HEK293 (cell line): ENCODE results near the gene ARL8B.

Experiments
- CTCF ChIA-PET: fragments of 350-600 bp; formaldehyde crosslinking; extraction: SDS; loops from one replicate; lab custom pipeline; 2021; ENCODE audit warnings: antibody characterized with exemption; lab: Yijun Ruan, JAX
- POLR2A ChIA-PET: fragments of 300-600 bp; formaldehyde crosslinking; extraction: SDS; loops from one replicate; lab custom pipeline; 2020; ENCODE audit warnings: antibody characterized with exemption, inconsistent platforms; lab: Yijun Ruan, JAX
- H3K27ac ChIP-seq: fragments of 200-500 bp; sonication (Bioruptor generic); 2 replicates; pipeline ENCODE4 v1.5.1; 2014; ENCODE audit warnings: low read depth, low read length, control low read depth, inconsistent platforms; ENCODE audit errors: extremely low read depth
- H3K36me3 ChIP-seq, 2 experiments: fragments of 200-500 bp in 1 of 2; sonication (Bioruptor generic) in 1 of 2; 1 replicate in 1 of 2; 2 replicates in 1 of 2; pipeline ENCODE4 v1.5.1; 2014 to 2017; ENCODE audit warnings: inconsistent platforms in 2 of 2, low read length in 2 of 2; ENCODE audit not compliant: control insufficient read depth in 2 of 2, insufficient read depth in 1 of 2
- H3K4me1 ChIP-seq: fragments of 200-500 bp; sonication (Bioruptor generic); 2 replicates; pipeline ENCODE4 v1.5.1; 2014; ENCODE audit warnings: mild to moderate bottlenecking, low read length, inconsistent platforms; ENCODE audit not compliant: control insufficient read depth, insufficient read depth
- H3K4me3 ChIP-seq: 2 replicates; pipeline ENCODE4 v1.5.1; 2011; ENCODE audit warnings: low read depth, mild to moderate bottlenecking, control low read depth, low read length, moderate library complexity
- H3K9me3 ChIP-seq: fragments of 200-500 bp; sonication (Bioruptor generic); 2 replicates; pipeline ENCODE4 v1.5.1; 2014; ENCODE audit warnings: low read depth, low read length, inconsistent platforms; ENCODE audit not compliant: control insufficient read depth, insufficient read depth
- MEIS1 ChIP-seq: sonication (generic); formaldehyde crosslinking; IDR thresholded peaks from 2 replicates; pipeline ENCODE4 v1.8.1; 2022; ENCODE audit warnings: missing genetic modification reagents, mild to moderate bottlenecking, borderline replicate concordance
- ZNF341 ChIP-seq: fragments of 450-650 bp; formaldehyde crosslinking; IDR thresholded peaks from 2 replicates; pipeline ENCODE4; 2016; ENCODE audit warnings: low read depth, missing biosample characterization, missing genetic modification characterization
- ZNF623 ChIP-seq: fragments of 450-650 bp; formaldehyde crosslinking; IDR thresholded peaks from 2 replicates; pipeline ENCODE4 v1.5.1; 2016; ENCODE audit warnings: missing biosample characterization, missing genetic modification characterization
- ZNF76 ChIP-seq: fragments of 450-650 bp; formaldehyde crosslinking; IDR thresholded peaks from 2 replicates; pipeline ENCODE4; 2016; ENCODE audit warnings: low read depth, missing biosample characterization, missing genetic modification characterization, borderline replicate concordance
- TF ChIP-seq, protein P1 (sequence below): fragments of 450-650 bp; formaldehyde crosslinking; IDR thresholded peaks from 2 replicates; pipeline ENCODE4 v1.5.1; 2016; ENCODE audit warnings: missing biosample characterization, missing genetic modification characterization
- TF ChIP-seq, protein P2 (sequence below): fragments of 450-650 bp; formaldehyde crosslinking; IDR thresholded peaks from 2 replicates; pipeline ENCODE4 v1.5.1; 2016; ENCODE audit warnings: missing biosample characterization, missing genetic modification characterization, low read depth
- TF ChIP-seq, protein P3 (sequence below): fragments of 450-650 bp; formaldehyde crosslinking; IDR thresholded peaks from 2 replicates; pipeline ENCODE4 v1.5.1; 2016; ENCODE audit warnings: missing biosample characterization, missing genetic modification characterization, low read depth

The ARL8B gene

DNA sequence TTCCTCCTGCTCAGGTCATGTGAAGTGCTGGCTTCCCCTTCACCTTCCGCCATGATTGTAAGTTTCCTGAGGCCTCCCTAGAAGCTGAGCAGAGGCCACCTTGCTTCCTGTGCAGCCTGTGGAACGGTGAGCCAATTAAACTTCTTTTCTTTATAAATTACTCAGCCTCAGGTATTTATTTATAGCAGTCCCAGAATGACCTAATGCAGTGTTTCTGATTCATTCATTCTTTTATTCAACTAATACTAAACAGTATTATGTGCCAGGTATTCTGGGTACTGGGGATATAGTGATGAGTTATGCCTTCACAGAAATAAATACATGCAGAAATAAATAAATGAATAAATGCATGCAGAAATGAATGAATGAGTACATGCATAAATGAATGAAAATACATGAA is 107.3 kb downstream of the ARL8B start:
- Histone ChIP-seq H3K36me3 (no peaks in the 10 kb centered on the region), H3K9me3 (no peaks in the 10 kb centered on the region), H3K4me1 (no peaks in the 10 kb centered on the region), H3K4me3 (no peak overlapping the region), H3K27ac (no peak overlapping the region)
- CTCF ChIA-PET = no interaction called here
- POLR2A ChIA-PET = no interaction called here
- TF ChIP-seq ZNF76 (no peak), MEIS1 (CRISPR knock-in tag) (no peak), ZNF341 (tag by site-specific recombination) (no peak), ZNF623 (no peak)
- TF ChIP-seq, protein P1, sequence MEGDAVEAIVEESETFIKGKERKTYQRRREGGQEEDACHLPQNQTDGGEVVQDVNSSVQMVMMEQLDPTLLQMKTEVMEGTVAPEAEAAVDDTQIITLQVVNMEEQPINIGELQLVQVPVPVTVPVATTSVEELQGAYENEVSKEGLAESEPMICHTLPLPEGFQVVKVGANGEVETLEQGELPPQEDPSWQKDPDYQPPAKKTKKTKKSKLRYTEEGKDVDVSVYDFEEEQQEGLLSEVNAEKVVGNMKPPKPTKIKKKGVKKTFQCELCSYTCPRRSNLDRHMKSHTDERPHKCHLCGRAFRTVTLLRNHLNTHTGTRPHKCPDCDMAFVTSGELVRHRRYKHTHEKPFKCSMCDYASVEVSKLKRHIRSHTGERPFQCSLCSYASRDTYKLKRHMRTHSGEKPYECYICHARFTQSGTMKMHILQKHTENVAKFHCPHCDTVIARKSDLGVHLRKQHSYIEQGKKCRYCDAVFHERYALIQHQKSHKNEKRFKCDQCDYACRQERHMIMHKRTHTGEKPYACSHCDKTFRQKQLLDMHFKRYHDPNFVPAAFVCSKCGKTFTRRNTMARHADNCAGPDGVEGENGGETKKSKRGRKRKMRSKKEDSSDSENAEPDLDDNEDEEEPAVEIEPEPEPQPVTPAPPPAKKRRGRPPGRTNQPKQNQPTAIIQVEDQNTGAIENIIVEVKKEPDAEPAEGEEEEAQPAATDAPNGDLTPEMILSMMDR (tag by site-specific recombination) = no peak
- TF ChIP-seq, protein P2, sequence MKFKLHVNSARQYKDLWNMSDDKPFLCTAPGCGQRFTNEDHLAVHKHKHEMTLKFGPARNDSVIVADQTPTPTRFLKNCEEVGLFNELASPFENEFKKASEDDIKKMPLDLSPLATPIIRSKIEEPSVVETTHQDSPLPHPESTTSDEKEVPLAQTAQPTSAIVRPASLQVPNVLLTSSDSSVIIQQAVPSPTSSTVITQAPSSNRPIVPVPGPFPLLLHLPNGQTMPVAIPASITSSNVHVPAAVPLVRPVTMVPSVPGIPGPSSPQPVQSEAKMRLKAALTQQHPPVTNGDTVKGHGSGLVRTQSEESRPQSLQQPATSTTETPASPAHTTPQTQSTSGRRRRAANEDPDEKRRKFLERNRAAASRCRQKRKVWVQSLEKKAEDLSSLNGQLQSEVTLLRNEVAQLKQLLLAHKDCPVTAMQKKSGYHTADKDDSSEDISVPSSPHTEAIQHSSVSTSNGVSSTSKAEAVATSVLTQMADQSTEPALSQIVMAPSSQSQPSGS (tag by site-specific recombination) = no peak
- TF ChIP-seq, protein P3, sequence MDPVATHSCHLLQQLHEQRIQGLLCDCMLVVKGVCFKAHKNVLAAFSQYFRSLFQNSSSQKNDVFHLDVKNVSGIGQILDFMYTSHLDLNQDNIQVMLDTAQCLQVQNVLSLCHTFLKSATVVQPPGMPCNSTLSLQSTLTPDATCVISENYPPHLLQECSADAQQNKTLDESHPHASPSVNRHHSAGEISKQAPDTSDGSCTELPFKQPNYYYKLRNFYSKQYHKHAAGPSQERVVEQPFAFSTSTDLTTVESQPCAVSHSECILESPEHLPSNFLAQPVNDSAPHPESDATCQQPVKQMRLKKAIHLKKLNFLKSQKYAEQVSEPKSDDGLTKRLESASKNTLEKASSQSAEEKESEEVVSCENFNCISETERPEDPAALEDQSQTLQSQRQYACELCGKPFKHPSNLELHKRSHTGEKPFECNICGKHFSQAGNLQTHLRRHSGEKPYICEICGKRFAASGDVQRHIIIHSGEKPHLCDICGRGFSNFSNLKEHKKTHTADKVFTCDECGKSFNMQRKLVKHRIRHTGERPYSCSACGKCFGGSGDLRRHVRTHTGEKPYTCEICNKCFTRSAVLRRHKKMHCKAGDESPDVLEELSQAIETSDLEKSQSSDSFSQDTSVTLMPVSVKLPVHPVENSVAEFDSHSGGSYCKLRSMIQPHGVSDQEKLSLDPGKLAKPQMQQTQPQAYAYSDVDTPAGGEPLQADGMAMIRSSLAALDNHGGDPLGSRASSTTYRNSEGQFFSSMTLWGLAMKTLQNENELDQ (tag by site-specific recombination) = no peak
